Ovary (tissue), 3 donors: ENCODE data around the gene S100A10.

Experiments
- POLR2A ChIP-seq: fragments of 450-650 bp; IDR thresholded peaks from one replicate; pipeline ENCODE4 v1.6.1; 2017; ENCODE audit warnings: antibody characterized with exemption, mild to moderate bottlenecking, moderate library complexity
- TF ChIP-seq, protein P1 (sequence below), 3 donors: fragments of 450-650 bp in 2 of 3; fragments of 200-600 bp in 1 of 3; IDR thresholded peaks; one replicate each; pipeline versions ENCODE4 v1.5.1 to v1.8.0; 2016 to 2022; ENCODE audit warnings: antibody characterized with exemption in 3 of 3, mild to moderate bottlenecking in 1 of 3
- donor health status: DM: no; HTN: no; CAD: no.

GRCh38 chr1:151993084-151993733, 450 bp downstream of the S100A10 start:
- TF ChIP-seq, protein P1, sequence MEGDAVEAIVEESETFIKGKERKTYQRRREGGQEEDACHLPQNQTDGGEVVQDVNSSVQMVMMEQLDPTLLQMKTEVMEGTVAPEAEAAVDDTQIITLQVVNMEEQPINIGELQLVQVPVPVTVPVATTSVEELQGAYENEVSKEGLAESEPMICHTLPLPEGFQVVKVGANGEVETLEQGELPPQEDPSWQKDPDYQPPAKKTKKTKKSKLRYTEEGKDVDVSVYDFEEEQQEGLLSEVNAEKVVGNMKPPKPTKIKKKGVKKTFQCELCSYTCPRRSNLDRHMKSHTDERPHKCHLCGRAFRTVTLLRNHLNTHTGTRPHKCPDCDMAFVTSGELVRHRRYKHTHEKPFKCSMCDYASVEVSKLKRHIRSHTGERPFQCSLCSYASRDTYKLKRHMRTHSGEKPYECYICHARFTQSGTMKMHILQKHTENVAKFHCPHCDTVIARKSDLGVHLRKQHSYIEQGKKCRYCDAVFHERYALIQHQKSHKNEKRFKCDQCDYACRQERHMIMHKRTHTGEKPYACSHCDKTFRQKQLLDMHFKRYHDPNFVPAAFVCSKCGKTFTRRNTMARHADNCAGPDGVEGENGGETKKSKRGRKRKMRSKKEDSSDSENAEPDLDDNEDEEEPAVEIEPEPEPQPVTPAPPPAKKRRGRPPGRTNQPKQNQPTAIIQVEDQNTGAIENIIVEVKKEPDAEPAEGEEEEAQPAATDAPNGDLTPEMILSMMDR (IDR thresholded peaks at IDR 0.05): no peak
- no peak for TF ChIP-seq POLR2A
